ENCODE results near the gene TSTD2.
"Not testable (repeated sequence)": the region's sequence is repeated elsewhere in the genome, so short reads cannot be mapped to it uniquely, and the experiment has no call there.

Gene TSTD2

GRCh38 chr9:97577051-97577450 lies 56.1 kb downstream of the TSTD2 start:
- no peak for DNase-seq
- TF ChIP-seq, protein P1, sequence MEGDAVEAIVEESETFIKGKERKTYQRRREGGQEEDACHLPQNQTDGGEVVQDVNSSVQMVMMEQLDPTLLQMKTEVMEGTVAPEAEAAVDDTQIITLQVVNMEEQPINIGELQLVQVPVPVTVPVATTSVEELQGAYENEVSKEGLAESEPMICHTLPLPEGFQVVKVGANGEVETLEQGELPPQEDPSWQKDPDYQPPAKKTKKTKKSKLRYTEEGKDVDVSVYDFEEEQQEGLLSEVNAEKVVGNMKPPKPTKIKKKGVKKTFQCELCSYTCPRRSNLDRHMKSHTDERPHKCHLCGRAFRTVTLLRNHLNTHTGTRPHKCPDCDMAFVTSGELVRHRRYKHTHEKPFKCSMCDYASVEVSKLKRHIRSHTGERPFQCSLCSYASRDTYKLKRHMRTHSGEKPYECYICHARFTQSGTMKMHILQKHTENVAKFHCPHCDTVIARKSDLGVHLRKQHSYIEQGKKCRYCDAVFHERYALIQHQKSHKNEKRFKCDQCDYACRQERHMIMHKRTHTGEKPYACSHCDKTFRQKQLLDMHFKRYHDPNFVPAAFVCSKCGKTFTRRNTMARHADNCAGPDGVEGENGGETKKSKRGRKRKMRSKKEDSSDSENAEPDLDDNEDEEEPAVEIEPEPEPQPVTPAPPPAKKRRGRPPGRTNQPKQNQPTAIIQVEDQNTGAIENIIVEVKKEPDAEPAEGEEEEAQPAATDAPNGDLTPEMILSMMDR (IDR thresholded peaks at IDR 0.05), result no peak

DNA sequence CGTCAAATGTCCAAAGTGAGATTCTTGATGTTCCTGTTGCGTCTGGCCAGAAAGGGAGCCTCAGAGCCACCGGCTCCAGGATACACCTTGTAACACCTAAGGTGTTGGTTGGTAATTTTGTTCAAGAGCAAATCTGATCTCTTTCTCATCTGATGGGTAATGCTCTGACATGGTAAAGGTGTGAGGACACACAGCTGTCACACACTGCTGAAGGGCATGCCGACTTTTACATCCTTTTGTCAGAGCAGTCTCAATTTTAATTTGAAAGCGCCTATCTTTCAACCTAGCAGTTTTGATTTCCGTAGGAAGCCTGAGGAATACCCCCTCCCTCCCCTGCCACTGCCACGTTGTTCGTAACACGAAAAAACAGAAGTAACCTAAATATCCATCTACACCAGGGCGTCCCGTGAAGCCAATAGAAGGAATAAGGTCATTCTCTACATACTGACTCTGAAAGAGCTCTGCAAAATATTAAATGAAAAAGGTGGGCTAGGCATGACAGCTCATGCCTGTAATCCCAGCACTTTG lies 57.4 kb downstream of the TSTD2 start:
- peaks cover 18% of the 10 kb centered on the region for H3K27me3 Mint-ChIP-seq (ENCODE audit: low read depth, poor library complexity)
- H3K27ac Mint-ChIP-seq, result no peak overlapping the region
- H3K4me3 Mint-ChIP-seq, result no peak overlapping the region
- peaks cover 5% of the 10 kb centered on the region for H3K4me1 Mint-ChIP-seq
- DNase-seq, result no peak
- TF ChIP-seq, protein P1 (IDR thresholded peaks at IDR 0.05), result no peak
- H3K9me3 Mint-ChIP-seq, result peaks cover 4% of the 10 kb centered on the region
- no peaks in the 10 kb centered on the region for H3K36me3 Mint-ChIP-seq (ENCODE audit: low read depth)

More at GRCh38 chr9:97577051-97577450, 56.1 kb downstream of the TSTD2 start:
- Mint-ChIP-seq H3K4me3 (no peak overlapping the region), H3K27me3 (ENCODE audit: low read depth, poor library complexity) (peaks cover 18% of the 10 kb centered on the region), H3K27ac (no peak overlapping the region), H3K4me1 (peaks cover 1% of the 10 kb centered on the region), H3K36me3 (ENCODE audit: low read depth) (no peaks in the 10 kb centered on the region), H3K9me3 (peaks cover 4% of the 10 kb centered on the region)

GRCh38 chr9:97574921-97575672 lies 58.1 kb downstream of the TSTD2 start:
- not testable (repeated sequence) for H3K4me3 Mint-ChIP-seq; H3K4me1 Mint-ChIP-seq; H3K36me3 Mint-ChIP-seq (ENCODE audit: low read depth); H3K9me3 Mint-ChIP-seq; DNase-seq; H3K27ac Mint-ChIP-seq
- peaks cover 17% of the 10 kb centered on the region for H3K27me3 Mint-ChIP-seq (ENCODE audit: low read depth, poor library complexity)

DNA sequence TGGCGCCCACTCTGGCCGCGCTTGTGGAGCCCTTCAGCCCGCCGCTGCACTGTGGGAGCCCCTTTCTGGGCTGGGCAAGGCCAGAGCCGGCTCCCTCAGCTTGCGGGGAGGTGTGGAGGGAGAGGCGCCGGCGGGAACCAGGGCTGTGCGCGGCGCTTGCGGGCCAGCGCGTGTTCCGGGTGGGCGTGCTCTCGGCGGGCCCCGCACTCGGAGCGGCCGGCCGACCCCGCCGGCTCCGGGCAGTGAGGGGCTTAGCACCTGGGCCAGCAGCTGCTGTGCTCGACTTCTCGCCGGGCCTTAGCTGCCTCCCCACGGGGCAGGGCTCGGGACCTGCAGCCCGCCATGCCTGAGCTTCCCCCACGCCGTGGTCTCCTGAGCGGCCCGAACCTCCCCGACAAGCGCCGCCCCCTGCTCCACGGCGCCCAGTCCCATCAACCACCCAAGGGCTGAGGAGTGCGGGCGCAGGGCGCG lies 59.0 kb downstream of the TSTD2 start:
- DNase-seq; H3K4me1 Mint-ChIP-seq; H3K4me3 Mint-ChIP-seq; H3K27ac Mint-ChIP-seq; H3K36me3 Mint-ChIP-seq (ENCODE audit: low read depth); H3K9me3 Mint-ChIP-seq: not testable (repeated sequence)
- H3K27me3 Mint-ChIP-seq (ENCODE audit: low read depth, poor library complexity), result peaks cover 11% of the 10 kb centered on the region

- Mint-ChIP-seq H3K9me3 (no peaks in the 10 kb centered on the region), H3K27me3 (ENCODE audit: low read depth, poor library complexity) (peaks cover 11% of the 10 kb centered on the region), H3K27ac (no peak overlapping the region), H3K4me3 (no peak overlapping the region), H3K36me3 (ENCODE audit: low read depth) (no peaks in the 10 kb centered on the region), H3K4me1 (peaks cover 5% of the 10 kb centered on the region)
- TF ChIP-seq, protein P1 (IDR thresholded peaks at IDR 0.05), result no peak
- DNase-seq, result no peak
Observed at GRCh38 chr9:97573482-97574073, 59.6 kb downstream of the TSTD2 start.

DNA sequence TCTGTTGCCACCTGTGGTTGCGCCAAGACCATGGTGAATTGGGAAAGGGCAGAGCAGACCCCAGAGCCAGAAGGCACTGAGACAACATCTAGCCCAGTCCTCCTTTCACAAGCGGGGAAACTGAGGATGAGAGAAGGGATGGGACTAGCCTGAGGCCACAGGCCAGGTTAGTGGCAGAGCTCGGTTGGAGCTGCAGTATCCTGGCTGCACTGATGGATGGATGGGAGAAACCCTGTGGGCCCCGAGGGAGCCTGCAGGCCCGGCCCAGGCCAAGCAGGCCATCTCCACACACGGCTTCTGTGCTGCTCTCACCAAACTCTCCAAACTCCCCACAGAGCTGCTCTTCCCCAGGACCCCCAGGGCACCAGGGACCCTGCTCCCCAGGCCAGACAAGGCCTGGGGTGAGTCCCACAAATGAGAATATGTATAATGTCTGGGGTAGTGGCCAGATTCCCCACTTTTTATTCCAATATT lies 60.2 kb downstream of the TSTD2 start:
- no peak overlapping the region for H3K27ac Mint-ChIP-seq
- H3K4me3 Mint-ChIP-seq, result no peak overlapping the region
- H3K36me3 Mint-ChIP-seq (ENCODE audit: low read depth), result no peaks in the 10 kb centered on the region
- DNase-seq, result no peak
- H3K9me3 Mint-ChIP-seq, result no peaks in the 10 kb centered on the region
- peaks cover 5% of the 10 kb centered on the region for H3K4me1 Mint-ChIP-seq
- peaks cover 15% of the 10 kb centered on the region for H3K27me3 Mint-ChIP-seq (ENCODE audit: low read depth, poor library complexity)
- TF ChIP-seq, protein P1 (IDR thresholded peaks at IDR 0.05), result no peak
